ENCODE results near the gene OR52R1.
"Not testable (repeated sequence)": the region's sequence is repeated elsewhere in the genome, so short reads cannot be mapped to it uniquely, and the experiment has no call there.

Gene OR52R1

DNA sequence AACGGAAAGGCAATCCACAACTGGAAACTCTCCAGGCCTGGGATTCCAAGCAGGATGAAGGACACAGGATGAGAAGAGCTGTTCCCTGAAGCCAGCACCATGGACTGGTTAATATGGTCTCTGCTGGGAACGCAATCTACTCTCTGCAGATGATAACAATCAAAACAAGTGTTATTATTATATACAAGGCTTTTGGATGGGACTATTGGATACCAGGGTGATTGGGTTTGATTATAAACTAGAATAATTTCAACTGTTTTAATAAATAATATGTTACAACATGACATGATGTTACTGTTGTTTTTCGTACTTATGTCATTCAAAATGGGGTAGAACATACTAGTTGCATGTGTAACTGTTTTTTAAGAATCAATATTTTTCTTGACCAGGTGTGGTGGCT, at the start of gene OR52R1:
Gene OR52R1, minus strand, starts transcription at position 101 of the 400 bp plus-strand sequence. Its CDS starts 0 bp downstream, at position 101.
- no peak for TF ChIP-seq GATA1 (IDR thresholded peaks at IDR 0.05; ENCODE audit: low read depth, low read length)
- no peak for TF ChIP-seq POLR2A (IDR thresholded peaks at IDR 0.05; ENCODE audit: low read length)
- DNase-seq: no peak

DNA sequence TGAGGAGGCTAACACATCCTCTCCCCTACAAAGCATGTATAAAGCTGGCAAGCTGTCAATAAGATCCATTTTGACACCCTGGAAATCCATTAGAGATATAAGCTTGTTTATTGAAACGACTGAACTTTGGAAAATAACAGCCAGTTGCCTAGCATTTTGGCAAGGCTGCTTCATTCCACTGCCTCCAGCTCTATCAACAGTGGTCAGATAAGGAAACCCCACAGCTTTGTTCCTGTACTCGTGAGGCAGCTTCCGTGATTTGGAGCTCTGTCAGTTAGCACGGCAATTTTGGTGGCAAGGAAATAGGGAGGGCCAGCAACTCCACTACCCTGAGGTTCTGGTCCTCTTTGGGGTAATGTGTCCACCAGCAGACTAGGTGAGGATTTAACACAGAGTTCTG, 46.9 kb upstream of the OR52R1 start:
- DNase-seq: no peak
- TF ChIP-seq GATA1 (IDR thresholded peaks at IDR 0.05; ENCODE audit: low read depth, low read length) (no peak), POLR2A (IDR thresholded peaks at IDR 0.05; ENCODE audit: low read length) (no peak)

DNA sequence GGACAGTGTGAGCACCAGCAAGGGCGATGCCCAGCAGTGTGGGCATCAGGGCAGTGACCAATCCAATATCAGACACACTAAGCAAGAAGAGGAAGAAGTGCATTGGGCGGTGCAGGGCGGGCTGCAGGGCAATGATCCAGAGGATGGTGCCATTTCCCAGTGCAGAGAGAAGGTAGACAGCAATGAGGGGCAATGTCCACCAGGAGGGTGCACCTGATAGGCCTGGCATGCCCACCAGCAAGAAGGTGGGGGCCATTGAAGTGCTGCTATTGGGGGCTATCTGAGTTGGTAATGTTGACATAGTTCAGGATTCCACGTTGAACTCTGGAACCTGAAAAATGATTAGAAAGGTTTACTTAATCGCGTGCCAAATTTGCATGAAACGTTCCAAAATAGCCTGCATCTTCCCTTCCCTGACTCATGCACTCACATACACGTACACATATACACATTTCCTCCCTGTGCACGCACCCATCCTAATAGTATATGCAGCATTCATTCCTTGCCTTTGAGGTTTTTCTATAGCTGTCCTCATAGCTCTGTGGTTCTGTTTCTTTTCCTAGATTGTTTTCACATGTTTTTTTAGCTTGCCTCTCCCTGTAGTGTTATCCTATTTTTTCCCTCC, 44.8 kb upstream of the OR52R1 start, which contains the start of gene OR51S1:
Gene OR51S1, minus strand, starts transcription at position 301 of the 625 bp plus-strand sequence. Its CDS starts 0 bp downstream, at position 301.
- DNase-seq: no peak
- TF ChIP-seq POLR2A (IDR thresholded peaks at IDR 0.05; ENCODE audit: low read length): no peak
- TF ChIP-seq GATA1 (IDR thresholded peaks at IDR 0.05; ENCODE audit: low read depth, low read length): no peak

DNA sequence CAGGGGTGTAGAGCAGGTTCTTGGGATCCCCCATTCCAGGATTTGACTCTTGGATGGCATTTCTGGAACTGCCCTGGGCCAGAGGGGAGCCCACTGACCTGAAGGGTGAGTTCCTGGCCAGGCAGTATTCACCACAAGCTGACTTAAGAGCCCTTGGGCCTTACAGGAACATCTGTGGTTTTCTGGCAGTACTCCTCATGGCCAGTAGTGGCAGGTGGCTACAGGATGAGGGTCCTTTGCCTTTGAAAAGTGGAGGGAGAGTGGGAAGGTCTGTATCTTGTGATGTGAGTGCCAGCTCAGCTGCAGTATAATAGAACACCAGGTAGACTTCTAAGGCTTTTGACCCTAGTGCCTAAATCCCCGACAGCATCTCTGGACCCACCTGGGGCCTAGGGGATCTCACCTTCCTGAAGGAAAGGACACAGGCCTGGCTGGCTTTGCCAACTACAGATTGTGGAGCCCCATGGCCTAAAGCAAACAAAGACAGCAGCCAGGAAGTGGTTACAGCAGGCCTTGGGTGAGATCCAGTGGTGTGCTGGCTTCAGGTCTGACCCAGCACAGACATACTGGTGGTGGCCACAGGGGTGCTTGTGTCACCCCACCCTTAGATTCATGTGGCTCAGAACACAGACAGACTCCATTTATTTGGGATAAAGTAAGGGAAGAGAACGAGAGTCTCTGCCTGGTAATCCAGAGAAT, 35.8 kb upstream of the OR52R1 start:
- DNase-seq: no peak
- no peak for TF ChIP-seq POLR2A (IDR thresholded peaks at IDR 0.05; ENCODE audit: low read length)
- no peak for TF ChIP-seq GATA1 (IDR thresholded peaks at IDR 0.05; ENCODE audit: low read depth, low read length)

DNA sequence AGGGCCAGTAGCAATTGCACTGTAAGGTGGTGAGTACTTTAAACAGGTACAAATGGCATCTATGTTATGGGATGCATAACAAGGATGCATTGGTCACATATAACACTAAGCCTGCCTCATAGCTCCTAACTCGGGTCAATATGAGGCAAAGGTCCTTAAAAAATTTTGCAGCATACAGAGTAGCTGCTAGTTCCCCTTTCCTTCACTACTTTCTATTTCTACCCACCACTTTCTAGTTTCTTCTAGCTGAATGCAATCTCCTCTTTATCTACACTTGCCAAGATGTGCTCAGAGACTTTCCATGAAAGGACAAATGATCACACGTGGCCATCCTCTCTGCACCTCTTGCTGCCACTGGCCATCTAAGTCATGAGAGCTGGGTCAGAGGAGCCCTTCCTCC, 26.7 kb upstream of the OR52R1 start:
- TF ChIP-seq POLR2A (IDR thresholded peaks at IDR 0.05; ENCODE audit: low read length): no peak
- DNase-seq: no peak

DNA sequence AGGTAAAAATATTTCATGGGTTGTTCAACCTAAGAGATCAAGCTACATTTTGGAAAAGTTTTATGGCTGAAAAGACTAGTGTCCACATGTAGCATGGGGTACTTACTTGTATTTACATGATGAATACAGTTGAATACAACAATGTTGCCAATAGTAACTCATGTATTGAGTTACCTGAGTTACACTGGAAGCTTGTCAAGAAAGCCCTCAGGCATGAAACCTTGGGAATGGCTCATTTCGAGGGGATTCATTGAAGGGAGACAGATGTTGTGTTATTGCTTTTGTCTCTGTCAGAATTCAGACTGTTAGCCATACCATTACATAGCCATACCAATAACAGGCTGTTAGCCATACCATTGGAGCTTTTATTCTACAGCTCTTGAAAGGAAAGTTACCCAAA, 26.2 kb upstream of the OR52R1 start:
- no peak for DNase-seq
- no peak for TF ChIP-seq POLR2A (IDR thresholded peaks at IDR 0.05; ENCODE audit: low read length)
- no peak for TF ChIP-seq GATA1 (IDR thresholded peaks at IDR 0.05; ENCODE audit: low read depth, low read length)

DNA sequence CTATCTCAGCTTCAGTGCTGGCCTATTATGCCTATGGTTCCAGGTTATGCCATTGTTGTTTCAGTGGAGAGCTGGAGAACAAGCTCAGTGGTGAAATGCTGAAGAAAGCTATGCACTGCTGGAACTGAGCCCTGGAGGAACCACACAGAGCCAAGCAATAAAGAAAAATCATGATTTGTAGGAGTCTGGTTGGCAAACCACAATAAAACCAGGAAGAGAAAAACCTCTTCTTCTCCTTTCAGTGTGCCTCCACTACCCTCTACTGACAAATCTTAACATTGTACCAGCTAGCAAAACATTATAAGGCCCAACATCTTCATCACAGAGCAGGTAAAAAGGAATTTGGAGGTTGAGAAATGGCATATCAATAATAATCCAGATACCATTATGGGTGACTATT, 22.2 kb upstream of the OR52R1 start:
- DNase-seq: no peak
- TF ChIP-seq GATA1 (IDR thresholded peaks at IDR 0.05; ENCODE audit: low read depth, low read length) (no peak), POLR2A (IDR thresholded peaks at IDR 0.05; ENCODE audit: low read length) (no peak)

DNA sequence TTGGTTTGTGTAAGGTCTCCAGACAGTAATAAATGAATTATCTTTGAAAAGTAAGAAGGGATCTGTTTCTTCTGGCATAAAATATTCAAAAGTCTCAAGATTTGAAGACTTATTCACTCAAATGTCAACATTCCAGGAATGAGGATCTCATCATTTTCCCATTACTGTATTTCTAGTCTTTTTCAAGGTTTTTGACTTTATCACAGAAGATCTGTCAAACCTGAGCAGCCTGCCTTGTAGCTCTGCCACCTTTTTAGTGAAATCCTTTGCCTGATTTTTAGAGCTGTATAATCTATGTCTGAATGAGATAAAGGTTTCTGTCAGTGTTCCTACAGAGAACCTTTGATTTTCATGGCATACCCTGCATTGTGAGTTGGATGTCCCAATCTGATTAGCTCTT, 21.0 kb upstream of the OR52R1 start:
- no peak for DNase-seq
- TF ChIP-seq POLR2A (IDR thresholded peaks at IDR 0.05; ENCODE audit: low read length) (no peak), GATA1 (IDR thresholded peaks at IDR 0.05; ENCODE audit: low read depth, low read length) (no peak)

DNA sequence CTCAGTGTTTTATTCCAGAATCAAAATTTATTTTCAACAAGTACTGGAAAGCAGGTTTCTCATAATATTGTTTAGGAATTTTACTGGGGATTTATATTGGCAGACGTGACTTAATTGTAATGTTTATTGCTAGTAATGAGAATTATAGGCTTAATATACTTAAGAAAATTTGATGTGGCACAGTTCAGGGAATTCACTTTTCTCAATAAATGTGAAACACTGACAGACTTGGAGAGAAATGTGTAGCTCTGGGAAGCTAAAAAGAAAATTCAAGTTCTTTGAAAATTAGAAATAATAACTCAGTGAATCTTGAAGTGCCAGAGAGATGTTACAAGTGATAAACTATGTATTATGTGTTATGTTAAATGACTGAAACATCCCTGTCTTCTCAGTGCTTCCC, 16.8 kb upstream of the OR52R1 start, which contains the start of gene OR51F2:
Gene OR51F2, plus strand, starts transcription at position 301 of the 400 bp plus-strand sequence. CDS start 101 bp downstream, outside the sequence.
- DNase-seq: no peak
- TF ChIP-seq POLR2A (IDR thresholded peaks at IDR 0.05; ENCODE audit: low read length) (no peak), GATA1 (IDR thresholded peaks at IDR 0.05; ENCODE audit: low read depth, low read length) (no peak)

DNA sequence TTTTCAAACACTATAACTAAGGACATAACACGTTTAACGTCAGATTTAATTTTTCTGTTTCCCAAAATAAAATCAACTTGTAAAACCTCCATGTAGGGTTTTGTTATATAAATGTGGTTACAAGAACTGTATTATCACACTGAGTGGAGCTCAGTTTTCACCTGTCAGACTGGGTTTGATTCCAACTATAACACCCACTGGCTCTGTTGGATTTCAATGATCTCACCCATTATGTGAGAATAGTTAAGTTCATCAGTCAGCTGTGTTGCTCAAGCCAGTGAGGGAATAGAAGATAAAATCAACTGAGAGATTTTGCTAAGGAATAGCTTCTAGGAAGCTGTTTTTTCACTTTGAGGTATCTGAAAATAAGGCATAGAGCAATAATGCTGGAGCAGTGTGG, 5.1 kb upstream of the OR52R1 start:
- no peak for TF ChIP-seq GATA1 (IDR thresholded peaks at IDR 0.05; ENCODE audit: low read depth, low read length)

DNA sequence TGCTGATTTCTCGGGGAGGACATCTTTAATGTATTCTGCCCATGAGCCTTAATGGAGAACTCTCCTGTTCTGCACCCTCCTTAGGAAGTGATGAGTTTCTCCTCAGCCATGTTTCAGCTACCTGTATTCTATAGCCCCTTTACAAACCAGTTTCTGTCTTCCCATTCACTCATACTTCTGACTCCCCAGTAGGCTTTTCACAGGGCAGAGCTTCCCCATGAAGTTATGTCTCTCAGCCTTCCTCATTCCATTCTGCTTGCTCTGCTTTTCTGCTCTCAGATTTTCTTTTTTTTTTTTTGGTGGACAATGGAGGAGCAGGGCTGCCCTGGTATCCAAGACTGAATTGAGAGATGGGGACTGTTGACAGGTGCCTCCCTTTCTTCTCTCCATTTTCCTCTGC, 4.3 kb upstream of the OR52R1 start:
- no peak for DNase-seq
- TF ChIP-seq POLR2A (IDR thresholded peaks at IDR 0.05; ENCODE audit: low read length) (no peak), GATA1 (IDR thresholded peaks at IDR 0.05; ENCODE audit: low read depth, low read length) (no peak)

More for the DNA sequence above, 5.1 kb upstream of the OR52R1 start:
- no peak for DNase-seq

DNA sequence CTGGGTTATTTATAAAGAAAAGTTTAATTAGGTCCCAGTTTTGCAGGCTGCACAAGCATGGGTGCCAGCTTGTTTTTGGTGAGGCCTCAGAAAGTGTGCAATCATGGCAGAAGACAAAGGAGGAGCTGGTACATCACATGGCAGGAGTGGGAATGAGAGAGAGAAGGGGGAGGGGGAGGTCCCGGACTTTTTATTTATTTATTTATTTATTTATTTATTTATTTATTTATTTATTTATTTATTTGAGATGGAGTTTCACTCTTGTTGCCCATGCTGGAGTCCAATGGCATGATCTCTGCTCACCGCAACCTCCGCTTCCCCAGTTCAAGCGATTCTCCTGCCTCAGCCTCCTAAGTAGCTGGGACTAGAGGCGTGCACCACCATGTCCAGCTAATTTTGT, 2.9 kb downstream of the OR52R1 start:
- DNase-seq: not testable (repeated sequence)

DNA sequence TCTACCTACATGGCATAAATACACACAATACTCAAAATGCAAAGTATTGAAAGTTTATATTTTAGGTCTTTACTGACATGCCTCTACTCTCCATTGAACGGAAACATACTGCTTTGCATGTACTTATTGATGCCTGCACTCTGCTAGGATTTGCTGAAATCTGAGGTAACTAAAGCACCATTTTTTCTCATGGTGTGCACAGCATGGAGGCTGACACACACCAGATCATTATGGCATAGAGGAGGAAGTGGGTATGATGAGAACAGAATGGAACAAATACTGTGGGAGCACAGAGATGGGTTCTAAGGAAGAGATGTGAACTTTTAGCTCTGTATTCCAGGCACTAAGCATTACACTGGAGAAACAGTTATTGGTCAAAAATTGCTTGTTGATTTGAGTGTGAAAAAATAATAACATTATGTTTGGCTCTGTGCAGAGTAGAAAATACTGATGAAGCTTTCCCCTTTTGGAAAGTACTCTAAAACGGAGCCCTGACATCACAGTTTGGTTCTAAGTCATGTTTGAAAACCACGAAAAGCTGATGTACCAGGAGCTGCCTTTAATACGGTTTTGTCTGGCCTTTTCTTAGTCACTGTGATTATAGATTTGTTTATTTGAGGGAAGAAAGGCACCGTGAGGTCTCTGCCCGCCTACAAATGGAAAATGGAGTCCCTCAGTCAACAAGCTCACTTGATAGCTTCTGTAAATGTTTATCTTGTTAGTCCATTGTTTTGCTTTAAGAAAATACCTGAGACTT, 5.6 kb downstream of the OR52R1 start:
- TF ChIP-seq GATA1 (IDR thresholded peaks at IDR 0.05; ENCODE audit: low read depth, low read length) (no peak), POLR2A (IDR thresholded peaks at IDR 0.05; ENCODE audit: low read length) (no peak)
- DNase-seq: no peak

DNA sequence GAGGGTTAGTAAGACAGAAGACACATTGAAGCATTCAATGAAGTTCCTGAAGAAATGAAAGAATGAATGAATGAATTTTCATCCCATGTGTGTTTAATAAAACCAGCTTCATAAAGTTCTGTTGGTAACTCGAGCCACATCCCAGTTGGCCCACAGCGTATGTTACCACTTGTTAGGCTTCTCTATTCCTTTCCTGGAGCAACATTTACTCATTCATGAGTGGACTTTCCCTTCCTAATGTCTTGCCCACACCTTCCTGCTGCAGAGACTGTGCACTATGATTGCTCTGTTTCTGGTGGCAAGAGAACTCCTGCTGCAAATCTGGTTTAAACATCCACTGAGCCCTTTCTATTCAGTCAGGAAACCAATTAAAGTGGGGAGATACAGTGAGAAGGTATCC, 7.0 kb downstream of the OR52R1 start:
- no peak for TF ChIP-seq POLR2A (IDR thresholded peaks at IDR 0.05; ENCODE audit: low read length)
- no peak for TF ChIP-seq GATA1 (IDR thresholded peaks at IDR 0.05; ENCODE audit: low read depth, low read length)
- no peak for DNase-seq
